Anterior cingulate cortex (tissue), 58 donors: ENCODE results near the gene ABCA2.
"Not testable (repeated sequence)": the region's sequence is repeated elsewhere in the genome, so short reads cannot be mapped to it uniquely, and the experiment has no call there.

ENCODE experiments used
- DNase-seq, 58 donors: peaks; one replicate each; lab custom pipeline; 2025; lab: John Stamatoyannopoulos, UW

The ABCA2 gene

GRCh38 chr9:137063311-137064026 lies 35.4 kb upstream of the ABCA2 start:
- DNase-seq, result no peak

- not testable (repeated sequence) for DNase-seq
Measured at GRCh38 chr9:137062798-137063197, 34.8 kb upstream of the ABCA2 start.

GRCh38 chr9:137062384-137062783 lies 34.3 kb upstream of the ABCA2 start:
- DNase-seq, result no peak

- DNase-seq, result no peak
Measured at GRCh38 chr9:137058521-137059234, 30.6 kb upstream of the ABCA2 start.

GRCh38 chr9:137057545-137057944 lies 29.5 kb upstream of the ABCA2 start:
- no peak for DNase-seq

- DNase-seq, result no peak
Measured at GRCh38 chr9:137056739-137057415, 28.8 kb upstream of the ABCA2 start.

GRCh38 chr9:137055385-137056364 lies 27.6 kb upstream of the ABCA2 start:
- peak; percentile 45 to 97 (median 91) for DNase-seq

GRCh38 chr9:137054932-137055384 lies 26.9 kb upstream of the ABCA2 start:
- DNase-seq, result peak in 25 of 58 donors; percentile 57 to 92 (median 78)

GRCh38 chr9:137053944-137054931 lies 26.2 kb upstream of the ABCA2 start, which contains the start of gene ENTPD2:
Gene ENTPD2, minus strand, starts transcription at chr9:137054061. Its CDS starts 64 bp downstream, at chr9:137053997.
- DNase-seq, result no peak

- DNase-seq, result no peak
Measured at GRCh38 chr9:137052998-137053943, 25.2 kb upstream of the ABCA2 start.

GRCh38 chr9:137052293-137052692 lies 24.3 kb upstream of the ABCA2 start:
- DNase-seq, result no peak

GRCh38 chr9:137051145-137051724 lies 23.2 kb upstream of the ABCA2 start:
- no peak for DNase-seq

GRCh38 chr9:137050570-137050969 lies 22.5 kb upstream of the ABCA2 start:
- DNase-seq, result no peak

- DNase-seq, result peak in 39 of 58 donors; percentile 18 to 79 (median 51)
Measured at GRCh38 chr9:137049544-137050449, 21.8 kb upstream of the ABCA2 start.

GRCh38 chr9:137048655-137049543 lies 20.9 kb upstream of the ABCA2 start:
- DNase-seq, result peak in 20 of 58 donors; percentile 15 to 58 (median 37)
